HG03060 (cell line): ENCODE data around the gene CCSAP.
"Not testable (repeated sequence)": the region's sequence is repeated elsewhere in the genome, so short reads cannot be mapped to it uniquely, and the experiment has no call there.

Experiments
- ATAC-seq: cut with Tn5 transposase; IDR thresholded peaks from one replicate; pipeline ENCODE4 v1.9.1; 2021; ENCODE audit warnings: low read depth, moderate number of reproducible peaks; ENCODE audit not compliant: unreplicated experiment

The CCSAP gene

DNA sequence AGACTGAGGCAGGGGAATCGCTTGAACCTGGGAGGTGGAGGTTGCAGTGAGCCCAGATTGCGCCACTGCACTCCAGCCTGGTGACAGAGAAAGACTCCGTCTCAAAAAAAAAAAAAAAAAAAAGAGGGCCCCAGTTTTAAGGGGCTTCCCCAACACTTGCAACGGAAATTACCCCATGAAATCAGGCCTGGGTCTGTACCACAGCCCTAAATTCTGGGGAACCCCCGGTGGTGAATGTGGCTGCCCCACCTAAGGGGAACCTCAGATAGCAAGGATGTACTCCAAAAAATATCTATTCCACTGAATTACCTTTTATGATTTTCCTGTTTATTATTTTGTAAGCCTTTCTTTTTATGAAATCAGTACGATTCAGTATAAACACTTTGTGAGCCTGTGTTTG lies 15.1 kb downstream of the CCSAP start:
- not testable (repeated sequence) for ATAC-seq

DNA sequence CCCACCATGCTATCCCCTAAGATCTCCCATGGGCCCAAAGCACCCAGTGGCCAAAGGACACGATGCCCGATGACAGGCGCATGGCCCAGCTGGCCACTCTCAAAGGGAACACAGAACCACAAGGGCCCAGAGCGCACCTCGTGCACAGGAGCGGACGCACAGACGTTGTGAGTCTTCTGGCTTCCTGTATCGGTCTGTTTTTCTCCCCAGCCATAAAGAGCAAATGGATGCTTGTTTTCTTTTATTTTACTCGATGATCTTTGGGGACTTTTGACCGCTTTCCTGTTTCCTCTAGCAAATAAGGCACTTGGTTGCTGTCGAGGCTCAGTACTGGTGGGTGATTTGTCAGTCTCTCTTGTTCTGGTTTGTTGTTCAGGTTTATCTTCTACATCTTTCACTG lies 16.2 kb downstream of the CCSAP start:
- no peak for ATAC-seq

DNA sequence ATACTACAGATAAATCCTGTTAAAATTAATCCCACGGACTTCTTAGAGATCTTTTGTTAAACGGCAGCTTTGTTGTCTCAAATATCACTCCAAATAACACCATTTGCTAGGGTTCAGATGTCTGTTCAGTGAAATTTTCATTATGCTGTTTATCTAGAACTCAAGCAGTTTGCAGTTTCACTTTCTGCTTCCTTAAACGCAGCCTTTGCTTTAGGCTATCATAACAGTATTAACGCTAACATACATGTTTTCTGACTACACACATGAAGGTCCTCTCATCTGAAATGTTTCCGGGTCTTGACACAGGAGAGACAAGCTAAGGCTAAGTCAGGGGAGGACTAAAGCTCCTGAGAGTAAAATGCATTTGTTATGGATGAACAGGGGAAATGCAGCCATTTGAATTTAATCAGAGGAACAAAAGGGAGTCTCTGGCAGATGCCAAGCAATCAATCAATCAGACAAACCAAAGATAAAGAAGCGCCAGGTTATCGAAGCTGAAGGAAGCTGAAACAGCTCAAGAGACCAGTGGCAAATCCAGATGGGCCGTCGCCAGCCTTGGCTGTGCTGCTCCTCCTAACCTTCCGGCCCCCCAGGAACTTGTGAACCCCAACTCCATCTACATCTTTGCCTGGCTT lies 16.9 kb downstream of the CCSAP start:
- no peak for ATAC-seq

DNA sequence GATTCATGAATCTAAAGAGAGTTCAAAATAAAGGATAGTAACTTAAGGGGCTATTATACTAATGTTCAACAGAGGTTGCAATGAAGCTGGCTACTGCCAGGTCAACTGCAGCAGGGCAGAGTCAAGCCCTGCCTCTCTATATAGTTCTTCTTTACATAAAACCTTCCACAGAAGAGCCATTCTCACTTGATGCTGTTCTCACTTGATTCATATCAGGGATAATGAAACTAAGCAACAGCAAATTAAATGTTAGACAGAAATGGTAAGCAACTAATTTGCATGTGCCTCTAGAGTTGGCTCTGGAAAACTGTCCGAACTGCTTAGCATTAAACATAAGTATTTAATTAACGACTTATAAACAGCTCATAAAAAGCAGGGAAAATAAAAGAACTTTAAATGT lies 17.4 kb downstream of the CCSAP start:
- ATAC-seq, result no peak

DNA sequence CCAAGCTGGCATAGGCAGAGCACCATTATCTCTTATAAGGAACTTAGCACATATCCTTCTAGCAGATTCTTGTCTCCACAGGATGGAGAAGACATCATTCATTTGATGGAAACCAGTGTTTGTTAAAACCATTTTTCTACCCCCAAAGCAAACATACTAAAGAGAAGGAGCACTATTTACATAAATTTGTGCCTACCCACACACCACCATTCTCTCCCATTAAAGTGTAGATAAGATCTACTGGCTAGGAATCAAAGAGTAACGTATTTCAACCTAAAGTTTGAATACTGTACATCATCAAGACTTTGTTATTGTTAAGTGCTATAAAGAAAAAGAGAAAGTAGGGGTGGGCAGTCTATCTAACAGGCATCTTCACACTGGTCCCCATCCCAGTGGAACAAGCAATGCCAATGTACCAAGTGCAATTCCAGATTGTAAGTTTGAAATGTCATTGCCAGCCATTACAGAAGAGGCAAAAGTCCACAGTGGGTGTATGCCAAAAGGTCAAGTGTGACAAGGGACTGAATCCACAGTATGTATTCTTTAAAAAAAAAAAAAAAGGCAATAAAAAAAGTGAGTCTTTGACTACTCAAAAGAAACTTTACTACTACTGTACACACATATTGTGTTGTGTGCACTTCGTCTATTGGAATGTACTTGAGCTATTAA lies 18.8 kb downstream of the CCSAP start:
- ATAC-seq, result no peak

- no peak for ATAC-seq
These were observed 19.6 kb downstream of the CCSAP start for GRCh38 chr1:229323201-229323600.

DNA sequence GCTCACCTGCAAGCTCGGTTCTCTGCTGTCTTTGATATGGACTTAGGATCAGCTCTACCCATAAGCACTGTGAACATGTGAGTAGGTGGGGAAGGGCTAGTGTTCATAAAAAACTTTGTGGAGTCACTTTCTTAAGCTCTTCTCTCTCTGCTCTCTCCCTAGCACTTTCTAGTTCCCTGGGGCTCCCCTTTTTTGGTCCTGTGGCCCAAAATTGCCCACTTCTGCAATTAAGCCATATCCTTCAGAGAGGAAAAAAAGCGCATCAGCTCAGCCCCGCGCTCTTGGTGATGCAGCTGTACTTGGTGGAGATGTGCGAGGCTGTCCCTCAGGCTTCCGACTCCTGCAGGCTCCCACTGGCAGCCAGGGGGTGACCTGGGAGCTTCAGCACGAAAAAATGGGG lies 23.4 kb downstream of the CCSAP start:
- no peak for ATAC-seq

- ATAC-seq, result no peak
These were observed 24.8 kb downstream of the CCSAP start for GRCh38 chr1:229318056-229318455.

DNA sequence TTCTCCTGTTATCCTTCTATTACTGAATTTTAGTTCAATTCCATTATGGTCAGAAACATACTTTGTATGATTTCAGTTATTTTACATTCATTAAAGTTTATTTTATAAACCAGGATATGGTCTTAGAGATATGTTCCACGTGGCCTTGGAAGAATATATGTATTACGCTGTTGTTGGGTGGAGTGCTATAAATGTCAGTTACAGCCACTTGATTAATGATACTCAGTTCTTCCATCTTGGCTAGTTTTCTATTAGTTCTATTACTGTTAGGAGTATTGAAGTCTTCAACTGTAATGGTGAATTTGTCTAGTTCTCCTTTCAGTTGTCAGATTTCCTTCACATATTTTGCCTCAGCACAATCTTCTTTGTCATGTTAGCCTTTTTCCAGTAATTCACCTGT lies 26.7 kb downstream of the CCSAP start:
- ATAC-seq, result no peak

DNA sequence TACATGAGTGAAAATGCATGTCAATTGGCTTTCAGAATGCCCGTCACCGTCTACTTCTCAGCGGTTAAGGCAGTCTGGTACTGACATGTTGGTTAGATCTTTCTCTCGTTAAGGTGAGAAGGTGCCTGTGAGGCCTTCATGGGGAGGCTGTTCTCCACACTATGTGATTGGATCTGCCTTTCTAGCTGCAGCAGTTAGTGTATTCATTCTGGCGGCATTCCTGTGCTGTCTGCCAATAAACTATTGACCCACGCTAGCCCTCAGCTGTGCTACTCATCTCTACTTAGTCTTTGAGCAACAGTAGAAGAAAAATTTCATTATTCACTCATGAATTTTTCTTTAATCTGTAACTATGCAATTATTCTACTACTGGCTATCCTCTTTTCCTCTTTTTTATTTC lies 32.0 kb downstream of the CCSAP start:
- no peak for ATAC-seq

DNA sequence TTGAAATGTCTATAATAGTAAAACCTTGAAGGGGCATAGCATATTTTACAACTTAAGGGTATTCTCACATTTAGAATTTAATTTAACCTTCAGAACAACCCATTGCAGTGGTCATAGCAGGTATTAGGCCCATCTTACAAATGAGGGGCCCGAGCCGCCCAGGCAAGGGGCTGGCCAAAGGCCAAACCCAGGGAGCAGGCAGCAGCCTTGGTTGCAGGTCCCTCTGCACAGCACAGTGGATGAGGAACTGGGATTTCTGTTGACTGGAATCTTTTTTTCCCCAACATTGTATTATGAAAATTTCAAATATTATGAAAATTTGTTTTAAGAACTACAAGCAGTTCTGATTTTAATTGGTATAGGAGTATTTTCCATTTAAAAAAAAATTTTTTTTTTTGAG lies 33.2 kb downstream of the CCSAP start:
- no peak for ATAC-seq

DNA sequence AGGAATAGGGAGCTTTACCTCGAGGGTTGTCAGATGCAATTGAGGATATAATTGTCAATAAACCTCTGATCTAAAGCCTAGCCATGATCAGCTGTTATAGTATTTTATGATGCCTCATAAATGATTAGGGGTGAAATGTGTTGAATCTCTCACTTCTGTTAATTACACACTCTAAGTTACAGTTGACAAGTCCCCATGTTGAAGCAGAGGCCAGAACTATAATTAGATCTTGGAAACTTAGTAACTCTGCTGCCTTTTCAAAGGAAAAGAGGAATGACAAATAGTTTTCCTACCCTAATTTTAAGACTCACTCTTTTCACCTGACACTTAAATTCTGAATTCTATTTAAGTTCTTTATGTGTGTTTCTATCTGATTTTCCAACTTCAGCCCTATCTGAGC lies 33.8 kb downstream of the CCSAP start:
- ATAC-seq, result no peak

- no peak for ATAC-seq
These were observed 37.5 kb downstream of the CCSAP start for GRCh38 chr1:229305392-229305791.

DNA sequence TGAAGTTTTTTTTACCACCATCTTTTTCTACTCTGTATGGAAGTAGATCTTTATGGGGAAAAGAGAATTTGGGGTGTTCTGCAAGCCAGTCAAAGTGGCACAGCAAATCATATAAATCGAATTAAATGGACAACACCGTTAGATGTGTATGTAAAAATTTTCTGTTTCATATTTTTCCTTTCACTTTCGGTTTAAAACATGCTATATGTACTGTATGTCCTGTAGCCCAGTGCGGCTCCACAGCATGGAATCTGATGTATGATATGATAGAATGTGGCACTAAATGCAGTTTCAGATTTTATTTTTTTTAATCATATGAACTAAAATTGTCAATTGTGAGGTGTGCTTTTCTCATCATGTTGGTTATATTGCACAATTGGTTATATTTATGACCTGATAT lies 39.0 kb downstream of the CCSAP start:
- ATAC-seq, result no peak

- ATAC-seq, result no peak
These were observed 40.1 kb downstream of the CCSAP start for GRCh38 chr1:229302740-229303139.

- no peak for ATAC-seq
These were observed 42.6 kb downstream of the CCSAP start for GRCh38 chr1:229300099-229300757.

- no peak for ATAC-seq
These were observed 43.9 kb downstream of the CCSAP start for GRCh38 chr1:229298887-229299503.

GRCh38 chr1:229298420-229298819 lies 44.4 kb downstream of the CCSAP start:
- no peak for ATAC-seq

- no peak for ATAC-seq
These were observed 45.1 kb downstream of the CCSAP start for GRCh38 chr1:229297746-229298145.

GRCh38 chr1:229296541-229296941 lies 46.3 kb downstream of the CCSAP start:
- no peak for ATAC-seq

DNA sequence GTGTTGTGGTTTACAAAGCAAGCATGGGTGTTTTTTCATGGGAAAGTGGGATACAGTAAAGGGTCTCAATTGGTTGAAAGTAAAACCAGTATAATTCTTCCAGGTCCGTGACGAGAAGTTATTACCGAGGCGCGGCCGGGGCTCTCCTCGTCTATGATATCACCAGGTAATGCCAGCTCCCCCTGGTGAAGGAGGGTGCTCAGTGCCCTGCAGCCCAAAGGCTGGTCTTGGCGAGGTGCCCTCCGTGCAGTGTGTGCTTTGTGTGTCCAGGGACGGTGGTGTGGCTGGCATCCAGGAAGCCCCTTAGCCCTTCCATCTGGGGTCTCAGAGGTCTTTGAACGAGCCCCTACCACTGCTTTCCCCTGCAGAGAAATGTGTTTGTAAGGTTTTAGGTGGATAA lies 47.1 kb downstream of the CCSAP start:
- ATAC-seq, result no peak
